HepG2 (cell line): ENCODE data around the gene CTTNBP2NL. TPM values are rescaled to one million over a fixed set of nuclear protein-coding genes. Genes with fewer than 3 reads are reported as not detected.

Experiments used
- ATAC-seq: fragments of 200-7000 bp; cut with Tn5 transposase; 3 replicates; pipeline ENCODE4 v1.9.1; 2020; ENCODE audit warnings: mild to moderate bottlenecking, moderate library complexity
- BruUV-seq: library from RNA; stranded (reverse); fragments of 400-500 nt; replicated peaks from 2 replicates; lab custom pipeline; 2021; lab: Mats Ljungman, UMichigan
- CTCF ChIA-PET: fragments of 300-600 bp; formaldehyde crosslinking; extraction: SDS; loops from one replicate; lab custom pipeline; 2021; ENCODE audit warnings: low total read pairs, inconsistent platforms, low intra/inter-chr PET ratio; lab: Yijun Ruan, JAX
- POLR2A ChIA-PET: fragments of 350-600 bp; sonication (Branson Sonifier 250); formaldehyde crosslinking; loops from one replicate; lab custom pipeline; 2020; ENCODE audit warnings: antibody characterized with exemption, inconsistent platforms; lab: Yijun Ruan, JAX
- DNase-seq: peaks from one replicate; pipeline ENCODE4 v3.0.0-alpha.2; 2015; ENCODE audit warnings: low spot score
- FAIRE-seq: peaks from 3 replicates; lab custom pipeline; 2011; peaks lifted over from hg19 to GRCh38; lab: Jason Lieb, UNC
- H2AFZ ChIP-seq: one replicate; pipeline ENCODE4 v1.6.1; 2011; ENCODE audit warnings: low read length, inconsistent platforms
- H3K27ac ChIP-seq: fragments of 300-600 bp; 3 replicates; pipeline ENCODE4 v1.8.0; 2011; ENCODE audit warnings: mixed run types, mild to moderate bottlenecking, mixed read lengths, low read length, inconsistent platforms; ENCODE audit not compliant: insufficient read depth; ENCODE audit errors: extremely low read length
- H3K27me3 ChIP-seq, 2 experiments: fragments of 200-600 bp in 1 of 2; 2 replicates in 1 of 2; 3 replicates in 1 of 2; pipeline versions ENCODE4 v1.6.0 to v1.8.0; 2011; ENCODE audit warnings: low read length in 2 of 2, mild to moderate bottlenecking in 2 of 2, moderate library complexity in 2 of 2, inconsistent platforms in 1 of 2; ENCODE audit not compliant: insufficient read depth in 2 of 2, control insufficient read depth in 1 of 2
- H3K36me3 ChIP-seq, 2 experiments: fragments of 200-600 bp in 1 of 2; replicated peaks in 1 of 2; 2 replicates in 1 of 2; 3 replicates in 1 of 2; pipeline versions ENCODE4 v1.5.1 to v1.8.0; 2011; ENCODE audit warnings: low read length in 2 of 2, inconsistent platforms in 1 of 2; ENCODE audit not compliant: insufficient read depth in 2 of 2, control insufficient read depth in 1 of 2
- H3K4me1 ChIP-seq: 2 replicates; pipeline ENCODE4 v1.5.1; 2012; ENCODE audit warnings: low read length, inconsistent platforms; ENCODE audit not compliant: insufficient read depth
- H3K4me2 ChIP-seq: 2 replicates; pipeline ENCODE4 v1.6.0; 2011; ENCODE audit warnings: low read depth, low read length, inconsistent platforms
- H3K4me3 ChIP-seq, 3 experiments: fragments of 200-600 bp in 1 of 3; sonication (generic), shearing (Covaris generic) in 1 of 3; replicated peaks in 1 of 3; 2 replicates each; pipeline ENCODE4 v1.5.1; 2011 to 2016; ENCODE audit warnings: low read length in 3 of 3, inconsistent platforms in 2 of 3, low read depth in 2 of 3, mild to moderate bottlenecking in 2 of 3, control low read depth in 1 of 3, mixed read lengths in 1 of 3; ENCODE audit not compliant: insufficient read depth in 1 of 3
- H3K79me2 ChIP-seq: one replicate; pipeline ENCODE4 v1.6.1; 2011; ENCODE audit warnings: low read length, inconsistent platforms; ENCODE audit not compliant: insufficient read depth
- H3K9ac ChIP-seq: 2 replicates; pipeline ENCODE4 v1.6.0; 2011; ENCODE audit warnings: mild to moderate bottlenecking, low read depth, low read length, inconsistent platforms; ENCODE audit not compliant: insufficient read depth
- H3K9me3 ChIP-seq: 2 replicates; pipeline ENCODE4 v1.5.1; 2012; ENCODE audit warnings: mild to moderate bottlenecking, low read length
- H4K20me1 ChIP-seq: 2 replicates; pipeline ENCODE4 v1.6.0; 2011; ENCODE audit warnings: inconsistent platforms, mild to moderate bottlenecking, low read length, moderate library complexity; ENCODE audit not compliant: insufficient read depth
- E2F1 ChIP-seq: sonication (generic); formaldehyde crosslinking; IDR thresholded peaks from 2 replicates; pipeline ENCODE4 v1.5.0; 2020; ENCODE audit warnings: missing genetic modification reagents
- MED1 ChIP-seq: sonication (generic); formaldehyde crosslinking; IDR thresholded peaks from 2 replicates; pipeline ENCODE4 v1.4.0; 2020; ENCODE audit warnings: missing genetic modification reagents
- PAXIP1 ChIP-seq: sonication (generic); formaldehyde crosslinking; conservative IDR thresholded peaks from 2 replicates; pipeline ENCODE4 v1.4.0; 2020; ENCODE audit warnings: mild to moderate bottlenecking, missing genetic modification reagents, moderate library complexity
- SAP130 ChIP-seq: IDR thresholded peaks from 2 replicates; pipeline ENCODE4 v1.6.1; 2016; ENCODE audit warnings: low read depth
- SMARCC2 ChIP-seq: fragments of 450-650 bp; IDR thresholded peaks from 2 replicates; pipeline ENCODE4 v1.6.1; 2017; ENCODE audit warnings: antibody characterized with exemption, mild to moderate bottlenecking
- SP5 ChIP-seq: IDR thresholded peaks from 2 replicates; pipeline ENCODE4 v1.6.1; 2016; ENCODE audit warnings: low read depth, borderline replicate concordance
- TFE3 ChIP-seq: IDR thresholded peaks from 2 replicates; pipeline ENCODE4 v1.6.1; 2016
- ZNF160 ChIP-seq: sonication (generic); formaldehyde crosslinking; IDR thresholded peaks from 2 replicates; pipeline ENCODE4 v1.8.0; 2022; ENCODE audit warnings: mild to moderate bottlenecking, inconsistent platforms, missing genetic modification reagents
- ZNF879 ChIP-seq: sonication (generic); formaldehyde crosslinking; IDR thresholded peaks from 2 replicates; pipeline ENCODE4 v1.8.1; 2023; ENCODE audit warnings: missing genetic modification reagents
- WGBS: methylation state at CpG from one replicate; pipeline ENCODE4 v1.1.6; 2017; ENCODE audit warnings: low lambda C conversion rate; 5-methylcytosine and 5-hydroxymethylcytosine counted together
- in situ Hi-C: cut with HindIII; loops from 2 replicates; pipeline ENCODE4 v1.10.0; 2017; ENCODE audit warnings: low pct_unique_long_range_greater_than_20kb; ENCODE audit not compliant: extremely low pct_ligation_motif_present
- intact Hi-C: fragments of 100-400 bp; cut with micrococcal nuclease; formaldehyde crosslinking; loops from one replicate; pipeline ENCODE4 v1.10.0; 2022; ENCODE audit not compliant: unreplicated experiment
- polyA plus RNA-seq, 8 experiments: library from polyadenylated mRNA; depleted of rRNA in 3 of 8; stranded (reverse) in 7 of 8; unstranded in 1 of 8; fragments of >200 nt; fragmentation: Illumina TruSeq in 4 of 8; extraction: Trizol in 4 of 8; gene quantifications; 2 replicates each; pipeline versions ENCODE4 v1.2.1 to v1.2.3, GENCODE V29; 2011 to 2016; ENCODE audit warnings: low read depth in 4 of 8, missing spikeins in 1 of 8, mixed read lengths in 1 of 8; ENCODE audit not compliant: insufficient read depth in 1 of 8
- total RNA-seq, 5 experiments: library from RNA; depleted of rRNA; stranded (reverse); fragments of >200 nt; fragmentation: Illumina TruSeq; extraction: Trizol; gene quantifications; 2 replicates each; pipeline ENCODE4 v1.2.3, GENCODE V29; 2016; ENCODE audit warnings: low read depth in 1 of 5

Gene CTTNBP2NL
- total and polyA plus RNA-seq, 2 of the 13 experiments (the other 11 are each of a cell fraction or from before 2014, with no cell fraction given) = 2.1 to 4.1 TPM

GRCh38 chr1:112388436-112388835, 7.6 kb upstream of the CTTNBP2NL start (continued):
- no peak for TF ChIP-seq E2F1 (CRISPR knock-in tag)
- no peak for TF ChIP-seq SMARCC2
- TF ChIP-seq ZNF160 (CRISPR knock-in tag) = no peak
- TF ChIP-seq ZNF879 = no peak

GRCh38 chr1:112389689-112390088, 6.3 kb upstream of the CTTNBP2NL start:
- peaks cover 0 to 5% of the 10 kb centered on the region in 2 experiments; a peak in 1 of 5 replicates for H3K27me3 ChIP-seq
- in situ Hi-C loops = loop anchor here (5.0 kb wide), 2 partner anchors 228 to 318 kb away; partner anchors contain the start of genes CAPZA1, RHOC and ST7L
- no TSS peak for BruUV-seq
- WGBS = 33% methylated on average over 6 of the region's 6 CpGs
- intact Hi-C loops = loop anchor here (1.0 kb wide), 1 partner anchor 225 kb away; no protein-coding TSS in a partner anchor
- H3K4me3 ChIP-seq = peak overlapping the region in 1 of 3 experiments; percentile 26; a peak in 1 of 6 replicates
- H2AFZ ChIP-seq = peak overlapping the region; percentile 43
- no peaks in the 10 kb centered on the region for H3K9me3 ChIP-seq
- no peak overlapping the region for H3K27ac ChIP-seq
- DNase-seq (peak; percentile 36), ATAC-seq (peak; percentile 18)
- peak overlapping the region; percentile 81 for H3K4me2 ChIP-seq
- ChIA-PET CTCF (interaction anchor here (3.6 kb wide), 1 partner anchor 76 kb away, joined by 66 read pairs; no protein-coding TSS in a partner anchor), POLR2A (interaction anchor here (1.1 to 2.0 kb wide), 2 partner anchors 309 to 325 kb away, joined by 3 to 4 read pairs; partner anchors contain the start of gene PPM1J)
- H3K9ac ChIP-seq = no peak overlapping the region
- H3K36me3 ChIP-seq = no peaks in the 10 kb centered on the region
- no peaks in the 10 kb centered on the region for H3K79me2 ChIP-seq
- H4K20me1 ChIP-seq = no peaks in the 10 kb centered on the region
- TF ChIP-seq TFE3 (CRISPR knock-in tag) = 0 out of 2 replicates have a peak, but pooled peaks have one; percentile 27
- 0 out of 2 replicates have a peak, but pooled peaks have one; percentile 12 for TF ChIP-seq SAP130 (CRISPR knock-in tag)
- TF ChIP-seq PAXIP1 = 0 out of 2 replicates have a peak, but pooled peaks have one; percentile 13
- 0 out of 2 replicates have a peak, but pooled peaks have one; percentile 5 for TF ChIP-seq MED1 (CRISPR knock-in tag)
- no peak for TF ChIP-seq SP5 (CRISPR knock-in tag)
- TF ChIP-seq, all 625 proteins: peak for 4
- FAIRE-seq = peak; percentile 46
- H3K4me1 ChIP-seq = peaks cover 65% of the 10 kb centered on the region
